HL-60 (cell line): Measurements from ENCODE around the gene BCAS3.

Source experiments
- DNase-seq, 2 experiments: peaks; one replicate each; pipeline ENCODE4 v3.0.0-alpha.2; 2010 to 2020; ENCODE audit warnings: low read depth in 1 of 2, low spot score in 1 of 2
- H3K27ac ChIP-seq: fragments of 250-450 bp; sonication (Bioruptor Pico); replicated peaks from 2 replicates; pipeline ENCODE4 v1.5.1; 2020; ENCODE audit warnings: mild to moderate bottlenecking, moderate library complexity
- H3K27me3 ChIP-seq: fragments of 250-450 bp; sonication (Bioruptor Pico); 2 replicates; pipeline ENCODE4 v1.5.1; 2021; ENCODE audit warnings: mild to moderate bottlenecking, moderate library complexity; ENCODE audit not compliant: insufficient read depth, poor library complexity, severe bottlenecking
- H3K4me3 ChIP-seq: replicated peaks from 2 replicates; pipeline ENCODE4 v1.5.1; 2011; ENCODE audit warnings: mild to moderate bottlenecking, control low read depth, low read length; ENCODE audit not compliant: insufficient read depth
- CTCF ChIP-seq: IDR thresholded peaks from one replicate; pipeline ENCODE4 v1.5.1; 2011; ENCODE audit warnings: low read length, control low read depth, inconsistent platforms; ENCODE audit not compliant: insufficient read depth
- GABPA ChIP-seq: IDR thresholded peaks from 2 replicates; pipeline ENCODE4 v1.6.1; 2012; ENCODE audit warnings: low read depth
- POLR2AphosphoS5 ChIP-seq: IDR thresholded peaks from 2 replicates; pipeline ENCODE4 v1.6.1; 2012; ENCODE audit warnings: low read depth
- REST ChIP-seq: IDR thresholded peaks from 2 replicates; pipeline ENCODE4 v1.6.1; 2012; ENCODE audit warnings: low read depth; ENCODE audit not compliant: insufficient replicate concordance
- SPI1 ChIP-seq: IDR thresholded peaks from 2 replicates; pipeline ENCODE4 v1.6.1; 2012; ENCODE audit warnings: low read depth, mild to moderate bottlenecking, borderline replicate concordance

BCAS3 gene

DNA sequence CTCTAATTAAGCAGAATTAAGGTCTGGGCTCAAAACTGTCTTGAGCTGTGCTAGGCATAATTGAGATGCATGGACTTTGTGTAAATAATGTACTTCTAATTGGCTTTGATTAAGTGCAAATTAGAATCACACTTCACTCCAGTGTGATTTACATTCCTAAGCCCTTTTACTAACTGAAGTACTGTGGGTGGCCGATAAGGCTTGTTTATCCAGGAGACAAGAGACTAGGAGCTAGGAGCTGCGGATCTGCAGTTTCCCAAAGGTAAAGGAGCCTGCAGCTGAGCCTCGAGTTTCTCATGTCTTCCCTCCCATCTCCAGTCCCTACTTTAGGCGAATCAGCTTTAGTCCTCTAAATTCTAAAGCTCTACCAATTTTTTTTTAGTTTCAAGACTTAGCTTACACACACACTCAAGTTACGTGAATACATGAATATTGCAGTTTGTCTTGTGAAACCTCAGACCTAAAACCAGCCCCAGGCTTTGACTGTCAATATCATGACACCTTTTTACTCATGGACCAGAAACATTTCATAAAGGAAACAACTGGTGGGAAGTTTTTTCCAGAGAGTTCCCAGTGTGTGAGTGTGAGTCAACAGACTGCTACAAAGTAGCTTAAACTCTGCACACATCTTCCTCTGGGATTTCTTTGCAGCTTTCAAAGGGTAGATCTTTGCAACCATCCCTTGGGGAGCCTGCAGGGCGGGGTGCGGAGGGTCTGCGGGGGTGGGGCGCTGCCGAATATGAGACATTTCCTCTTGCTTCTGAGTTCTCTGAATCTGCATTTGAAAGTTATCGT, 608.1 kb downstream of the BCAS3 start:
- no peak for DNase-seq
- Histone ChIP-seq H3K27ac (no peak overlapping the region), H3K27me3 (no peaks in the 10 kb centered on the region), H3K4me3 (no peak overlapping the region)
- no peak for TF ChIP-seq CTCF
- TF ChIP-seq GABPA = no peak
- no peak for TF ChIP-seq POLR2AphosphoS5
- no peak for TF ChIP-seq REST
- no peak for TF ChIP-seq SPI1

DNA sequence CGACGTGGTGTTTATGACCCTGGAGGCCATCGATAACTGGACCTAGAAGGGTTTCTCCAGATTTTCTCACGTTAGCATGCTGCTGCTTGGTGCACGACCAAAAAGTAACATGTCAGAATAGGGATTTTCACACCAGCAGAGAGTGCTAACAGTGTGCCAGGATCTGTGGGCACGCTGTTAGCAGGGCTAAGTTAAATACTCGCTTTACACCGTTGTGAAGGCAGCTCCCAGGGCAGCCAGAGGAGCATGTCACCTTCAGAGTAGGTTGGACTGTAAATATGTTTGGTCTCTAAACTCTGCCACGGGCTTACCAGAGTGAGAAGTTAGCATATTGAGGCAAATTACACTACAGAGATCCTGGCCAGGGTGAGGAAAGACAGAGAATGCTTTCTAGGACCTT, 608.8 kb downstream of the BCAS3 start:
- no peaks in the 10 kb centered on the region for H3K27me3 ChIP-seq
- no peak overlapping the region for H3K27ac ChIP-seq
- no peak overlapping the region for H3K4me3 ChIP-seq
- no peak for DNase-seq
- TF ChIP-seq POLR2AphosphoS5 (no peak), REST (no peak), SPI1 (no peak), GABPA (no peak), CTCF (no peak)

DNA sequence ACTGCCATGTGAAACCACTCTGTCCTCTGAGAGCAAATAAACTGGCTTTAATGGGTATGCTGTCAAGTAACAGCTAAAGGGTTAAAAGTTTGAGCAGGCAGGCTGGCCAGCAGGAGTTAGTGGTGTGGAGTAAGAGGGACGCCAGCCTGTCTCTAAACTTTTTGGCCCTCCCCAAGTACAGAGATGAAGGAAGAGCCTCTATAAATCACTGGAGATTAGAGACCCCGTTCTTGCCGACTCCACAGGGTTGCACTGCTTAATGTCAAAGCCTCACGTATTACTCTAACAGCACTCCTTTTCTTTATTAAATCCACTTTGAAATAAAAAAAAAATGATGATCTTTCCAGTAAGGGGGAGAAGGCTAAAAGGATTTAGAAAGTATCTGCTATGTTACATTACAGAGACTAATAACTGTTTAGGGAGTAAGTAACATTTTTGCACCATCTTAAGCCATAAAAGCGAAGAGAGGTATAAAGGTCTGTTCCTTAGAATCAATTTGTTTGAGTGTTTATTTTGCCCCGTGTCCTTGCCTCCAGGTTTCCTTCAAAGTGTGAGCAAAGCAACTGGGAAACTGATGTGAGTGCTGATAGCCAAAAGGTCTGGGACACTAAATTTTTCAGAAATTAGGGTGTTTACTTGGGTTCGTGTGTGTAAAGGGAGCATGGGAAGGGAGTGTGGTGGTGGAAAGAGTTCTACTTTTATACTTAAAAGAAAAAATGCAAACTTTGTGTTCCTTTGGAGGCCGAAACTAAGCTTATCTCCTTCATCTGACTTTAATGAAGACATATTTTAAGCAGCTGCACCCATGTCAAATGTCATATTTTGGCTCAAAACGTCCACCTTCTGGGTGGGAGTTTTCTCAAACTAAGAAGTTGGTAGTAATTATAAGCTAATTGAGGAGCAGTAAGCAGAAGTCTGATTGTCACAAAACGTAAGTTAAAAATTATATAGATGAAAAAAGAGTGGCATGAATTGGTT, 612.0 kb downstream of the BCAS3 start:
- H3K27me3 ChIP-seq = no peaks in the 10 kb centered on the region
- TF ChIP-seq REST (no peak), SPI1 (no peak), GABPA (no peak), POLR2AphosphoS5 (no peak), CTCF (no peak)
- no peak for DNase-seq
- no peak overlapping the region for H3K27ac ChIP-seq
- no peak overlapping the region for H3K4me3 ChIP-seq
